HG03469 (cell line): ENCODE measurements around the gene BATF3.

Experiments
- ATAC-seq: cut with Tn5 transposase; IDR thresholded peaks from one replicate; pipeline ENCODE4 v1.9.1; 2021; ENCODE audit warnings: mild to moderate bottlenecking, moderate library complexity, moderate number of reproducible peaks; ENCODE audit not compliant: unreplicated experiment

BATF3 gene

DNA sequence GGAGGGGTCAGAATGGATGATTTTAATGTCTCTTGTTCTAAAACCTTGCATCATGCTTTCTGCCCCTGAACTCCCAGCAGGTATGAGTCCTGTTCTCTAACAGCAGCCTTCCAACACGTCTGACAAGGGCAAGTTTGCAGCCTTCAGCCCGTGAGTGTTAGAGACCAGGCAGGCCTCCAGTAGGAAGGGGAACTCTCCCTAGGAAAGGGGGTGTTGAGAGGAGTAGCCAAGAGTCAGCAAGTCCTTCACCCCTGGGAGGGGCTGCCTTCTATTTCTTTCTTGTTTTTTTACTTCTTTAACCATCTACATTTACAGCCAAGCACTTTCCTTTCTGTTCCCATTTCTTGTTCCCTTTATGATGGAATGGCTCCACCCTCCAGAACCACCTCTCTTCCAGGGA lies 14.2 kb downstream of the BATF3 start:
- ATAC-seq, result no peak

GRCh38 chr1:212684521-212685090 lies 15.0 kb downstream of the BATF3 start:
- no peak for ATAC-seq

- no peak for ATAC-seq
Observed at GRCh38 chr1:212684076-212684475, 15.6 kb downstream of the BATF3 start.

DNA sequence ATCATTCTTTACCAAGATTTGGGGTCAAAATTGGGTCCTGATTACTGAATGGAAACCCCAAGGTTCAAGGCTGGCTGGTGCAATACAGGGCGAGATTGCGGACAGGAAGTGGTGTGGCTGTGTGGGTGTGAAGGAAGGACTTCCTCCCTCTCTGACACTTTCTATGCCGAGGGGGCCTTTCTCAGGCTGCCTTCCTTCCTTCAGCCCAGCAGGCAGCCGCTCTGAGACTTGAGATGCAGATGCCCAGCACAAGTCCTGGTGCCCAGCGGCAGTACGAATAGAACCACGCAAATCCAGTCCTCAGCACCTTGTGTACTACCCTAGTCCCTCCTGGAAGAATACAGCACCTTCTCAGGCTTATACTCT lies 16.3 kb downstream of the BATF3 start:
- ATAC-seq, result peak; percentile 52

- no peak for ATAC-seq
Observed at GRCh38 chr1:212680680-212681389, 18.8 kb downstream of the BATF3 start.

- ATAC-seq, result peak; percentile 47
Observed at GRCh38 chr1:212678456-212679410, 20.9 kb downstream of the BATF3 start.

- ATAC-seq, result no peak
Observed at GRCh38 chr1:212677573-212677972, 22.1 kb downstream of the BATF3 start.

DNA sequence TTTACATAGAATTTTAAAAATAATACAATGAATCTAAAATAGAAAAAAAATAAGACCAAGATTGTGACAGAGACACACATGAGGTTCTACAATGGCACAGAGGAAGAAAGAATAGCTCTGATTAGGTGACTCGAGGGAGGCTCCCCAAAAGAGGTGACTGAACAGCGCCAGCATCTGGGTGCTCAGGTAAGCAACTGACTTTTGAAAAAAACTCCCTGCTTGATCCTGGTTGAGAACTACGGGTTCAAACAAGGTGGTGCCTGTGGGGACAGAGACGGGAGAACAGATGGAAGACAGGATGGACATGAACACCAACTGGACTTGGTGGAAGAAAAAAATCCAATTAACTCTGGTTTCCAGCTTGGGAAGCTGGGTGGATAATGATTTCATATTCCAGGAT lies 22.5 kb downstream of the BATF3 start:
- no peak for ATAC-seq

DNA sequence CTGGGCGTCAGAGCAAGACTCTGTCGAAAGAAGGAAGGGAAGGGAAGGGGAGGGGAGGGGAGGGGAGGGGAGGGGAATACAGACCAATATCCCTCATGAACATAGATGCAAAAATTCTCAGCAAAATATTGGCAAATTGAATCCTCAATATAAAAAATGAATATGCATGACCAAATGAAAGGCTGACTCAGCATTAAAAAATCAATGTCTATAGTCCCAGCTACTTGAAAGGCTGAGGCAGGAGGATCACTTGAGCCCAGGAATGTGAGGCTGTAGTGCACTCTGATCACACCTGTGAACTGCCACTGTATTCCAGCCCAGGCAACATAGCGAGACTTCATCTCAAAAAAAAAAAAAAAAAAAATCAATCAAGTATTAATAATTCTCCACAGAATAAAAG lies 24.0 kb downstream of the BATF3 start:
- no peak for ATAC-seq

- no peak for ATAC-seq
Observed at GRCh38 chr1:212674872-212675271, 24.8 kb downstream of the BATF3 start.

GRCh38 chr1:212671342-212672031 lies 28.2 kb downstream of the BATF3 start:
- no peak for ATAC-seq

- ATAC-seq, result no peak
Observed at GRCh38 chr1:212670882-212671281, 28.8 kb downstream of the BATF3 start.

DNA sequence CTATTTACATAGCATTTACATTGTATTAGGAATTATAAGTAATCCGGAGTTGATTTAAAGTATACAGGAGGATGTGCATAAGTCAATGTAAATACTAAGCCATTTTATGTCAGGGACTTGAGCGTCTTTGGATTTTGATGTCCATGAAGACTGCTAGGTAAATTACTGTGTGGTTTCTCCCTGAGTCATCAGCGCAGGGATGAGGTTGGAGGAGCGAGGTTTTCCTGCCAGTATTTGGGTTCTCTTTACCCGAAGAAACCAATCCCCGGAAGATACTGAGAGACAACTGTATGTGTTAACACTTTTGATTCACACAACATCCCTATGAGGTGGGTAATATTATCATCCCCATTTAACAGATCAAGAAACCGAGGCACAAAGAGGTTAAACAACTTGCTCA lies 29.3 kb downstream of the BATF3 start:
- ATAC-seq, result no peak

DNA sequence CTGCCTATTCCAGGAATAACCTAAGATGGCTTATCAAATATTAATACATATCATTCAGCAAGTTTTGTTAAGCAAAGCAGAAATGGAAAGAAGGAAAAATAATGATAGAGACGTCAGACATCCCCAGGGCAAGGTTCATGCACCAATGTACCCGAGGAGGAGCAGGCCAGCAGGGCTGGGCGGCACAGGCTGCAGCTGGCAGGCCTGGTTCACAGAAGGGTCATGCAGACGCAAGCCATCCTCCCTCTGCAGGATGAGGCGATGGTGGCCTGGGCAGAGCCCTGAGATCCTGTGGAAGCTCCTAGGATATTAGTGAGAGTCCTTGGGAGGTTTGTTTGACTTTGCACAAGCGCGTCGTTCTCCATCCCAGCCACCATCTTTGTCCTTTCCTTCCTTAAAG lies 30.0 kb downstream of the BATF3 start:
- no peak for ATAC-seq

DNA sequence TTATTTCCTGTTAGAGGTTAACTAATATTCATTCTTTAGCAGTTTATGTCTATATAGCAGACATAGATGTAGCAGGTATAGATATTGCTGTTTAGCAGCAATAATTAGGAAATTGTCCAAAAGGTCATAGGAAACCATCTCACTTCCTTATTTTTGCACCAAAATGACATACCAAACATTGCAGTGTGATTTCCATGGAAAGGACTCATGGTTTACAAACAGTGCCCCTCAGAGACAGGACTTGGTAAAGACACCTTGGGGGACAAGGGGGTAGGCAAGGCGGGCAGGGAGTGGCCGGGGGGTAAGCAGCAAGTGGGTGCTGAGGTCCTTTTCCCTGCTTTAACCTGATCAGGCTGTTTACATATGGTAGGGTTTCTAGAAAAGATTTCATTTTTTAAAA lies 30.5 kb downstream of the BATF3 start:
- ATAC-seq, result no peak

GRCh38 chr1:212668477-212668876 lies 31.2 kb downstream of the BATF3 start:
- no peak for ATAC-seq

- peak; percentile 32 for ATAC-seq
Observed at GRCh38 chr1:212667223-212668139, 32.2 kb downstream of the BATF3 start.

DNA sequence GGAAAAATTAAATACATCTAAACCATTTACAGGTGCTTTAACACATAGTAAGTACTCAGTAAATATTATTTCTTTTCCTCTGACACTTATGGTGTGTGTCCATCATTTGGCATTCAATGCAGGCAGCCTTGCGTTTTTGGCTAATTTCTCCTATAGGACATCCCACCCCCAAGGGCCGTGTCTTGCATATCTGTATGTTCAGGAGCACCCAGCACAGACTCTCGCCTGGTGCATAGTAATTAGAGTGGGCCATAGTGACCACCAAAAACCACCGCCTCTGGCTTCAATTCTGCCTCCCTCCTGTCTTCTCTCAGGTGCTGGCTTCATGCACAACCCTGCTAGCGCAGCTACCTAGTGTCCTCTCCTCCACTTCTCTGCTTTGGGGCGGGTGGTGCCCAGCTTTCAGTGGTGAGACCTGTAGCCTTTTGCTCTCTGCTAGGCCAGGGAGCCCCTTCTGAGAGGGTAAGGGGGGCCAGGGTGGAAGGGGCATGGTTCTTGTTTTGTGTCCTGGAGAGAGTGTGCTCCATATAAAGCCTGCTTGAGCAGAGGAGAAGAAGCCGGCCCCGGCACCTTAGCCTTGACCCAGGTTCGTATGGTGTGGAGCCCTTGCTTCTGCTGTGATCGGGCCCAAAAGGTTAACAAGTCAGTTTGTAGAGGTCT lies 33.4 kb downstream of the BATF3 start:
- no peak for ATAC-seq

- ATAC-seq, result peak; percentile 81
Observed at GRCh38 chr1:212665241-212666115, 34.2 kb downstream of the BATF3 start.
